HepG2 (cell line): ENCODE results near the gene CIAO2B. TPM values are rescaled to one million over a fixed set of nuclear protein-coding genes. Genes with fewer than 3 reads are reported as not detected.

Source experiments
- ARHGAP35 ChIP-seq: sonication (generic); formaldehyde crosslinking; IDR thresholded peaks from 2 replicates; pipeline ENCODE4 v1.9.0; 2022; ENCODE audit warnings: mild to moderate bottlenecking, inconsistent platforms, moderate library complexity, missing genetic modification reagents, borderline replicate concordance
- EHMT2 ChIP-seq: fragments of 200-600 bp; sonication (generic); IDR thresholded peaks from 2 replicates; pipeline ENCODE4 v1.7.0; 2017; ENCODE audit warnings: antibody characterized with exemption, low read depth, low read length, borderline replicate concordance
- GTF2F1 ChIP-seq: fragments of 150-350 bp; IDR thresholded peaks from 2 replicates; pipeline ENCODE4 v1.6.1; 2014; ENCODE audit warnings: low read length
- IKZF4 ChIP-seq: sonication (generic); formaldehyde crosslinking; IDR thresholded peaks from 2 replicates; pipeline ENCODE4 v1.5.1; 2020; ENCODE audit warnings: borderline replicate concordance, mild to moderate bottlenecking, low read depth, missing genetic modification reagents; ENCODE audit errors: not compliant biosample characterization
- NBN ChIP-seq: fragments of 450-650 bp; conservative IDR thresholded peaks from 2 replicates; pipeline ENCODE4 v1.6.1; 2017
- NCOA2 ChIP-seq: sonication (generic); formaldehyde crosslinking; IDR thresholded peaks from 2 replicates; pipeline ENCODE4 v1.8.0; 2022; ENCODE audit warnings: inconsistent platforms
- NONO ChIP-seq, 2 experiments: fragments of 450-650 bp in 1 of 2; sonication (generic) in 1 of 2; formaldehyde crosslinking in 1 of 2; IDR thresholded peaks in 1 of 2; conservative IDR thresholded peaks in 1 of 2; 2 replicates each; pipeline versions ENCODE4 v1.6.1 to v1.8.0; 2017 to 2022; ENCODE audit warnings: mild to moderate bottlenecking in 1 of 2, missing genetic modification reagents in 1 of 2, moderate library complexity in 1 of 2
- ONECUT2 ChIP-seq: sonication (generic); formaldehyde crosslinking; IDR thresholded peaks from 2 replicates; pipeline ENCODE4 v1.4.0; 2020; ENCODE audit warnings: missing genetic modification reagents
- PCBP2 ChIP-seq: fragments of 200-400 bp; formaldehyde crosslinking; optimal IDR thresholded peaks from 2 replicates; pipeline ENCODE3; 2018; ENCODE audit warnings: low read length, low read depth; ENCODE audit not compliant: poor library complexity, severe bottlenecking
- PHF5A ChIP-seq: IDR thresholded peaks from one replicate; pipeline ENCODE4 v1.6.1; 2018; ENCODE audit warnings: low read depth, missing genetic modification reagents; ENCODE audit not compliant: unreplicated experiment
- SOX13 ChIP-seq, 3 experiments: fragments of 450-650 bp in 1 of 3; sonication (generic) in 1 of 3; formaldehyde crosslinking in 1 of 3; IDR thresholded peaks in 2 of 3; conservative IDR thresholded peaks in 1 of 3; 2 replicates each; pipeline versions ENCODE4 v1.5.0 to v1.6.1; 2016 to 2020; ENCODE audit warnings: antibody characterized with exemption in 1 of 3, mild to moderate bottlenecking in 1 of 3, missing compliant biosample characterization in 1 of 3, missing genetic modification reagents in 1 of 3, moderate library complexity in 1 of 3
- SOX5 ChIP-seq: IDR thresholded peaks from 2 replicates; pipeline ENCODE4 v1.6.1; 2016; ENCODE audit warnings: borderline replicate concordance
- TOPORS ChIP-seq: sonication (generic); formaldehyde crosslinking; IDR thresholded peaks from 2 replicates; pipeline ENCODE4 v1.8.0; 2023; ENCODE audit warnings: mild to moderate bottlenecking, missing genetic modification reagents
- ZFP82 ChIP-seq: sonication (generic); formaldehyde crosslinking; IDR thresholded peaks from 2 replicates; pipeline ENCODE4 v1.5.1; 2020; ENCODE audit warnings: mild to moderate bottlenecking, missing genetic modification reagents, borderline replicate concordance
- ZFYVE20 ChIP-seq: sonication (generic); formaldehyde crosslinking; IDR thresholded peaks from 2 replicates; pipeline ENCODE4 v1.8.0; 2023; ENCODE audit warnings: low read depth, mild to moderate bottlenecking, moderate library complexity, missing genetic modification reagents, borderline replicate concordance
- ZNF34 ChIP-seq: sonication (generic); formaldehyde crosslinking; IDR thresholded peaks from 2 replicates; pipeline ENCODE4 v1.4.0; 2020; ENCODE audit warnings: mild to moderate bottlenecking, missing genetic modification reagents, borderline replicate concordance
- polyA plus RNA-seq, 8 experiments: library from polyadenylated mRNA; depleted of rRNA in 3 of 8; stranded (reverse) in 7 of 8; unstranded in 1 of 8; fragments of >200 nt; fragmentation: Illumina TruSeq in 4 of 8; extraction: Trizol in 4 of 8; gene quantifications; 2 replicates each; pipeline versions ENCODE4 v1.2.1 to v1.2.3, GENCODE V29; 2011 to 2016; ENCODE audit warnings: low read depth in 4 of 8, missing spikeins in 1 of 8, mixed read lengths in 1 of 8; ENCODE audit not compliant: insufficient read depth in 1 of 8
- total RNA-seq, 5 experiments: library from RNA; depleted of rRNA; stranded (reverse); fragments of >200 nt; fragmentation: Illumina TruSeq; extraction: Trizol; gene quantifications; 2 replicates each; pipeline ENCODE4 v1.2.3, GENCODE V29; 2016; ENCODE audit warnings: low read depth in 1 of 5
- TF ChIP-seq, protein P1 (sequence below): sonication (generic); formaldehyde crosslinking; IDR thresholded peaks from 2 replicates; pipeline ENCODE4 v1.5.0; 2020; ENCODE audit warnings: mild to moderate bottlenecking, missing genetic modification reagents
- TF ChIP-seq, protein P2 (sequence below): sonication (generic); formaldehyde crosslinking; IDR thresholded peaks from 2 replicates; pipeline ENCODE4 v1.4.0; 2020; ENCODE audit warnings: missing genetic modification reagents
- TF ChIP-seq, protein P3 (sequence below): sonication (generic); formaldehyde crosslinking; IDR thresholded peaks from 2 replicates; pipeline ENCODE4 v1.5.1; 2020; ENCODE audit warnings: missing genetic modification reagents, mild to moderate bottlenecking, borderline replicate concordance
- TF ChIP-seq, protein P4 (sequence below): IDR thresholded peaks from 2 replicates; pipeline ENCODE4 v1.6.1; 2016; ENCODE audit warnings: missing compliant biosample characterization, missing genetic modification reagents, borderline replicate concordance

CIAO2B gene
- total and polyA plus RNA-seq, 2 of the 13 experiments (the other 11 are each of a cell fraction or from before 2014, with no cell fraction given), result 157 to 293 TPM

DNA sequence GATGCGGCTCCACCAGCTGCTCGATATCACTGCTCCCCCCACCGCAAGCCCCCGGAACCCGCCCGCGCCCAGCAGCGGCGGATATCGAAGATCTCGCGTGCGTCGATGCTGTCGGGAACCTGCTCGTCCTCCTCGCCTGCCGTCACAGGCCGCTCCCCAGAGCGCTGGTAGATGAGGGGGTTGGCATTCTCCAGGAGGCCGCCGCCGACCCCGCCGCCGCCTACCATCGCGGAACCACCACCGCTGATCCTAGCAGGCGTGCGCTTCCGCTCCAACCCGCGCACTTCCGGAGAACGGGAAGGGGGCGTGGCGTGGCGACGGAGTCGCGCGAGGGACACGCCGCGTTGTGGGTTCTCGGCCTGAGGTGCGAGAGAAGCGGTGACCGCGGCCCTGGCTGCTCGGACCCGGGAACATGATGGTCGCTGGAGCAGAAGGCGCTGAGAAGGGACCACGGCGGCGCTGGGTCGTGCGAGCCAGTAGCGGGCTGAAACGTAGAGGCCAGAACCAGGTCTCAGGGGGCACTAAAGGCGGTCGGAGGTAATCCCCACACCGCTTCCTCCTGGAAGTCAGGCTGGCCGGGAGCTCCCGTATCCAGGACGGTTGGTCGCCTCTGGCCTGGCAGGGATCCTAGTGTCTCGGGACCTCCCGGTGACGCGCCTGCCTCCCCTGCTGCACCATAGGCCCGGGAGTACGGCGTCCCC is at the start of gene CIAO2B (continued):
- TF ChIP-seq, protein P1, sequence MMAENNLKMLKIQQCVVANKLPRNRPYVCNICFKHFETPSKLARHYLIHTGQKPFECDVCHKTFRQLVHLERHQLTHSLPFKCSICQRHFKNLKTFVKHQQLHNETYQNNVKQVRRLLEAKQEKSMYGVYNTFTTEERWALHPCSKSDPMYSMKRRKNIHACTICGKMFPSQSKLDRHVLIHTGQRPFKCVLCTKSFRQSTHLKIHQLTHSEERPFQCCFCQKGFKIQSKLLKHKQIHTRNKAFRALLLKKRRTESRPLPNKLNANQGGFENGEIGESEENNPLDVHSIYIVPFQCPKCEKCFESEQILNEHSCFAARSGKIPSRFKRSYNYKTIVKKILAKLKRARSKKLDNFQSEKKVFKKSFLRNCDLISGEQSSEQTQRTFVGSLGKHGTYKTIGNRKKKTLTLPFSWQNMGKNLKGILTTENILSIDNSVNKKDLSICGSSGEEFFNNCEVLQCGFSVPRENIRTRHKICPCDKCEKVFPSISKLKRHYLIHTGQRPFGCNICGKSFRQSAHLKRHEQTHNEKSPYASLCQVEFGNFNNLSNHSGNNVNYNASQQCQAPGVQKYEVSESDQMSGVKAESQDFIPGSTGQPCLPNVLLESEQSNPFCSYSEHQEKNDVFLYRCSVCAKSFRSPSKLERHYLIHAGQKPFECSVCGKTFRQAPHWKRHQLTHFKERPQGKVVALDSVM (CRISPR knock-in tag), result peak; percentile 78
- TF ChIP-seq, protein P2, sequence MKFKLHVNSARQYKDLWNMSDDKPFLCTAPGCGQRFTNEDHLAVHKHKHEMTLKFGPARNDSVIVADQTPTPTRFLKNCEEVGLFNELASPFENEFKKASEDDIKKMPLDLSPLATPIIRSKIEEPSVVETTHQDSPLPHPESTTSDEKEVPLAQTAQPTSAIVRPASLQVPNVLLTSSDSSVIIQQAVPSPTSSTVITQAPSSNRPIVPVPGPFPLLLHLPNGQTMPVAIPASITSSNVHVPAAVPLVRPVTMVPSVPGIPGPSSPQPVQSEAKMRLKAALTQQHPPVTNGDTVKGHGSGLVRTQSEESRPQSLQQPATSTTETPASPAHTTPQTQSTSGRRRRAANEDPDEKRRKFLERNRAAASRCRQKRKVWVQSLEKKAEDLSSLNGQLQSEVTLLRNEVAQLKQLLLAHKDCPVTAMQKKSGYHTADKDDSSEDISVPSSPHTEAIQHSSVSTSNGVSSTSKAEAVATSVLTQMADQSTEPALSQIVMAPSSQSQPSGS, result peak; percentile 87; the same call in 1 of the 2 replicates
- TF ChIP-seq TOPORS, result no peak; the same call in 1 of the 2 replicates
- no peak for TF ChIP-seq NBN
- TF ChIP-seq SOX13 (IDR thresholded peaks at IDR 0.05), result no peak
- TF ChIP-seq SOX13 (CRISPR knock-in tag; conservative IDR thresholded peaks at IDR 0.05 in 1 of 2, IDR thresholded peaks at IDR 0.05 in 1 of 2), result peak in 1 of 2 experiments; percentile 52; a peak in 1 of 4 replicates
- TF ChIP-seq IKZF4 (CRISPR knock-in tag), result peak; percentile 58
- TF ChIP-seq ARHGAP35, result peak; percentile 96
- peak; percentile 39; the same call in 1 of the 2 replicates for TF ChIP-seq SOX5
- no peak for TF ChIP-seq GTF2F1
- no peak for TF ChIP-seq EHMT2
- TF ChIP-seq, protein P3, sequence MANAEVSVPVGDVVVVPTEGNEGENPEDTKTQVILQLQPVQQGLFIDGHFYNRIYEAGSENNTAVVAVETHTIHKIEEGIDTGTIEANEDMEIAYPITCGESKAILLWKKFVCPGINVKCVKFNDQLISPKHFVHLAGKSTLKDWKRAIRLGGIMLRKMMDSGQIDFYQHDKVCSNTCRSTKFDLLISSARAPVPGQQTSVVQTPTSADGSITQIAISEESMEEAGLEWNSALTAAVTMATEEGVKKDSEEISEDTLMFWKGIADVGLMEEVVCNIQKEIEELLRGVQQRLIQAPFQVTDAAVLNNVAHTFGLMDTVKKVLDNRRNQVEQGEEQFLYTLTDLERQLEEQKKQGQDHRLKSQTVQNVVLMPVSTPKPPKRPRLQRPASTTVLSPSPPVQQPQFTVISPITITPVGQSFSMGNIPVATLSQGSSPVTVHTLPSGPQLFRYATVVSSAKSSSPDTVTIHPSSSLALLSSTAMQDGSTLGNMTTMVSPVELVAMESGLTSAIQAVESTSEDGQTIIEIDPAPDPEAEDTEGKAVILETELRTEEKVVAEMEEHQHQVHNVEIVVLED (CRISPR knock-in tag), result peak; percentile 81
- TF ChIP-seq ZFP82, result 0 out of 2 replicates have a peak, but pooled peaks have one; percentile 49
- TF ChIP-seq ONECUT2, result peak; percentile 39; the same call in 1 of the 2 replicates
- TF ChIP-seq ZNF34, result no peak; the same call in 1 of the 2 replicates
- no peak for TF ChIP-seq PCBP2
- TF ChIP-seq NCOA2, result peak; percentile 60; the same call in 1 of the 2 replicates
- peak; percentile 75 for TF ChIP-seq PHF5A (CRISPR knock-in tag)
- no peak for TF ChIP-seq ZFYVE20 (CRISPR knock-in tag)
- TF ChIP-seq NONO (IDR thresholded peaks at IDR 0.05), result no peak
- TF ChIP-seq NONO (CRISPR knock-in tag; conservative IDR thresholded peaks at IDR 0.05), result peak; percentile 98
- TF ChIP-seq, protein P4, sequence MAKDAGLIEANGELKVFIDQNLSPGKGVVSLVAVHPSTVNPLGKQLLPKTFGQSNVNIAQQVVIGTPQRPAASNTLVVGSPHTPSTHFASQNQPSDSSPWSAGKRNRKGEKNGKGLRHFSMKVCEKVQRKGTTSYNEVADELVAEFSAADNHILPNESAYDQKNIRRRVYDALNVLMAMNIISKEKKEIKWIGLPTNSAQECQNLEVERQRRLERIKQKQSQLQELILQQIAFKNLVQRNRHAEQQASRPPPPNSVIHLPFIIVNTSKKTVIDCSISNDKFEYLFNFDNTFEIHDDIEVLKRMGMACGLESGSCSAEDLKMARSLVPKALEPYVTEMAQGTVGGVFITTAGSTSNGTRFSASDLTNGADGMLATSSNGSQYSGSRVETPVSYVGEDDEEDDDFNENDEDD (CRISPR knock-in tag), result peak; percentile 81; the same call in 1 of the 2 replicates
